Measurements from ENCODE around the gene LMF1. TPM values are rescaled to one million over a fixed set of nuclear protein-coding genes. Genes with fewer than 3 reads are reported as not detected.

LMF1 gene
- total and polyA plus RNA-seq, 9 of the 15 experiments (the other 6 are each of a cell fraction or from before 2014, with no cell fraction given) = 0.11 to 1.6 (median 0.55) TPM; not detected in 1

DNA sequence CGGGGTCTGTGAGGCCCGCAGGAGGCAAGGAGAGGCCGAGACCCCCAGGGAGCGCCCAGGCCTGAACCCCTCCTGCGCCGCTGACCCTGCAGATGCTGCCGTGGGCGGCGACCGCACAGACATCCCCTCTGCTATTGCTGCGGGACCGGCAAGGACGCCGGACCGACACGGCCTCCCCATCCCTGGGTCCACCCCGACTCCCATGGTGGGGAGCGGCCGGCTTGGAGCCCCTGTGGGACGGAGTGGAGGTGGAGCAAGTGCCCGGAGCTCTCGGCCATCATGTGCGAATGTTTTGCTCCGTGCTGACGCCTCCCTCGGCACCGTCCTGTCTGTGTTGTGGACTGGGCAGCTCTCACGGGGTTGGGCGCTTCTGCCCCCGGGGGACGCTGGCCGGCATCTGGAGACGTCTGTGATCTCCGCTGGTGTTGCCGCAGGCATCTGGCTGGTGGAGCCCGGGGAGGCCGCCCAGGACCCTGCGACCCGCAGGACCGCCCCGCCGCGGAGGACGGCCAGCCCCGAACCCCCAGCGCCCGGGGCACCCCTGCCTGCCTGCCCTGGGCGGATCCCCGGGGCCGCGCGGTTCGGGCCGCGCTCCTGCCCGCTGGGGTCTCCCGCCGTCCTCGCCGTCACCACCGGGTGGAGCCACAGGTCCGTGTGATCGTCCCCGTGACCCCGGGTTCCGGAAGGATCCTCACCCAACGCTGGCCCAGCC, 157.4 kb downstream of the LMF1 start (continued):
- TF ChIP-seq, protein P1, sequence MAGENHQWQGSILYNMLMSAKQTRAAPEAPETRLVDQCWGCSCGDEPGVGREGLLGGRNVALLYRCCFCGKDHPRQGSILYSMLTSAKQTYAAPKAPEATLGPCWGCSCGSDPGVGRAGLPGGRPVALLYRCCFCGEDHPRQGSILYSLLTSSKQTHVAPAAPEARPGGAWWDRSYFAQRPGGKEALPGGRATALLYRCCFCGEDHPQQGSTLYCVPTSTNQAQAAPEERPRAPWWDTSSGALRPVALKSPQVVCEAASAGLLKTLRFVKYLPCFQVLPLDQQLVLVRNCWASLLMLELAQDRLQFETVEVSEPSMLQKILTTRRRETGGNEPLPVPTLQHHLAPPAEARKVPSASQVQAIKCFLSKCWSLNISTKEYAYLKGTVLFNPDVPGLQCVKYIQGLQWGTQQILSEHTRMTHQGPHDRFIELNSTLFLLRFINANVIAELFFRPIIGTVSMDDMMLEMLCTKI (IDR thresholded peaks at IDR 0.05; ENCODE audit: partially characterized antibody) = no peak
- TF ChIP-seq MXI1 (IDR thresholded peaks at IDR 0.05; ENCODE audit: low read depth, low read length) = no peak
- 0 out of 2 replicates have a peak, but pooled peaks have one; percentile 28 for TF ChIP-seq CXXC5 (CRISPR knock-in tag; IDR thresholded peaks at IDR 0.05)
- no peak for TF ChIP-seq ARNT (IDR thresholded peaks at IDR 0.05)
- no peak for TF ChIP-seq EZH2 (IDR thresholded peaks at IDR 0.05; ENCODE audit: borderline replicate concordance, low read depth, low read length)
- TF ChIP-seq, protein P2, sequence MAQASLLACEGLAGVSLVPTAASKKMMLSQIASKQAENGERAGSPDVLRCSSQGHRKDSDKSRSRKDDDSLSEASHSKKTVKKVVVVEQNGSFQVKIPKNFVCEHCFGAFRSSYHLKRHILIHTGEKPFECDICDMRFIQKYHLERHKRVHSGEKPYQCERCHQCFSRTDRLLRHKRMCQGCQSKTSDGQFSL (CRISPR knock-in tag; IDR thresholded peaks at IDR 0.05) = no peak
- TF ChIP-seq, protein P2 (tag; IDR thresholded peaks at IDR 0.05) = no peak
- TF ChIP-seq ARID2 (IDR thresholded peaks at IDR 0.05) = 0 out of 2 replicates have a peak, but pooled peaks have one; percentile 37
- TF ChIP-seq, protein P3, sequence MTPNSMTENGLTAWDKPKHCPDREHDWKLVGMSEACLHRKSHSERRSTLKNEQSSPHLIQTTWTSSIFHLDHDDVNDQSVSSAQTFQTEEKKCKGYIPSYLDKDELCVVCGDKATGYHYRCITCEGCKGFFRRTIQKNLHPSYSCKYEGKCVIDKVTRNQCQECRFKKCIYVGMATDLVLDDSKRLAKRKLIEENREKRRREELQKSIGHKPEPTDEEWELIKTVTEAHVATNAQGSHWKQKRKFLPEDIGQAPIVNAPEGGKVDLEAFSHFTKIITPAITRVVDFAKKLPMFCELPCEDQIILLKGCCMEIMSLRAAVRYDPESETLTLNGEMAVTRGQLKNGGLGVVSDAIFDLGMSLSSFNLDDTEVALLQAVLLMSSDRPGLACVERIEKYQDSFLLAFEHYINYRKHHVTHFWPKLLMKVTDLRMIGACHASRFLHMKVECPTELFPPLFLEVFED (CRISPR knock-in tag; conservative IDR thresholded peaks at IDR 0.05) = no peak
- peak; percentile 43 for TF ChIP-seq ETV1 (tag; conservative IDR thresholded peaks at IDR 0.05; ENCODE audit: low read depth)
- no peak for TF ChIP-seq ZBTB8A (IDR thresholded peaks at IDR 0.05; ENCODE audit: partially characterized antibody)
- no peak for TF ChIP-seq ZNF830 (CRISPR knock-in tag; IDR thresholded peaks at IDR 0.05)
- 0 out of 2 replicates have a peak, but pooled peaks have one; percentile 26 for TF ChIP-seq NR2C2 (CRISPR knock-in tag; IDR thresholded peaks at IDR 0.05)
- TF ChIP-seq NR2C2 (tag; IDR thresholded peaks at IDR 0.05) = peak; percentile 46; the same call in 1 of the 2 replicates
- no peak for TF ChIP-seq ZNF3 (CRISPR knock-in tag; IDR thresholded peaks at IDR 0.05)
- TF ChIP-seq POLR3G (IDR thresholded peaks at IDR 0.05; ENCODE audit: extremely low read depth, insufficient read length, insufficient replicate concordance) = no peak
- no peak for TF ChIP-seq ETS2 (tag; IDR thresholded peaks at IDR 0.05; ENCODE audit: borderline replicate concordance, poor library complexity, severe bottlenecking)
- no peak for TF ChIP-seq POLR3A (IDR thresholded peaks at IDR 0.05; ENCODE audit: borderline replicate concordance, extremely low read depth, insufficient read depth, insufficient read length)
- TF ChIP-seq, protein P4, sequence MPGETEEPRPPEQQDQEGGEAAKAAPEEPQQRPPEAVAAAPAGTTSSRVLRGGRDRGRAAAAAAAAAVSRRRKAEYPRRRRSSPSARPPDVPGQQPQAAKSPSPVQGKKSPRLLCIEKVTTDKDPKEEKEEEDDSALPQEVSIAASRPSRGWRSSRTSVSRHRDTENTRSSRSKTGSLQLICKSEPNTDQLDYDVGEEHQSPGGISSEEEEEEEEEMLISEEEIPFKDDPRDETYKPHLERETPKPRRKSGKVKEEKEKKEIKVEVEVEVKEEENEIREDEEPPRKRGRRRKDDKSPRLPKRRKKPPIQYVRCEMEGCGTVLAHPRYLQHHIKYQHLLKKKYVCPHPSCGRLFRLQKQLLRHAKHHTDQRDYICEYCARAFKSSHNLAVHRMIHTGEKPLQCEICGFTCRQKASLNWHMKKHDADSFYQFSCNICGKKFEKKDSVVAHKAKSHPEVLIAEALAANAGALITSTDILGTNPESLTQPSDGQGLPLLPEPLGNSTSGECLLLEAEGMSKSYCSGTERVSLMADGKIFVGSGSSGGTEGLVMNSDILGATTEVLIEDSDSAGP (CRISPR knock-in tag; IDR thresholded peaks at IDR 0.05) = no peak
- TF ChIP-seq ARID1B (IDR thresholded peaks at IDR 0.05) = no peak
- TF ChIP-seq SRSF1 (IDR thresholded peaks at IDR 0.05; ENCODE audit: low read depth, low read length) = no peak
- TF ChIP-seq NR1H2 (CRISPR knock-in tag; IDR thresholded peaks at IDR 0.05) = no peak

Data from K562 (cell line).